Measurements from ENCODE around the gene NEB.

The NEB gene

DNA sequence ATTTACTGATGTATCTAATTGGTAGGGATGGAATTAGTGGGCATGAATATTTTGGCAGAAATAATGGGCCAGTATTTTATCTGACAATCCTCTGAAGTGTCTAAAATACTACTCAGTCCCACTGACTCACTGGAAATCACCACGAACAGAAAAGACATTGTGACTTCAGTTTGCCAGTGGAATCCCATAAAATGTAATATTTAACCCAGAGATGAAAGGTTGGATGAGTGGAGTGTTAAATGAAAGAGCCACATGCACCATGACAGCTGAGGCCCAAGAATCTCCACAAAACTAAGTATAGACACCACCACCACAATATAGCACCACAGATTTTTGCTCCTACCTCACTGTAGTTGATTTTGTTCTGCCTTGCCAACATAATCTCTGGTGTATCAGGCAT, 103.9 kb downstream of the NEB start:
- TF ChIP-seq, protein P1, sequence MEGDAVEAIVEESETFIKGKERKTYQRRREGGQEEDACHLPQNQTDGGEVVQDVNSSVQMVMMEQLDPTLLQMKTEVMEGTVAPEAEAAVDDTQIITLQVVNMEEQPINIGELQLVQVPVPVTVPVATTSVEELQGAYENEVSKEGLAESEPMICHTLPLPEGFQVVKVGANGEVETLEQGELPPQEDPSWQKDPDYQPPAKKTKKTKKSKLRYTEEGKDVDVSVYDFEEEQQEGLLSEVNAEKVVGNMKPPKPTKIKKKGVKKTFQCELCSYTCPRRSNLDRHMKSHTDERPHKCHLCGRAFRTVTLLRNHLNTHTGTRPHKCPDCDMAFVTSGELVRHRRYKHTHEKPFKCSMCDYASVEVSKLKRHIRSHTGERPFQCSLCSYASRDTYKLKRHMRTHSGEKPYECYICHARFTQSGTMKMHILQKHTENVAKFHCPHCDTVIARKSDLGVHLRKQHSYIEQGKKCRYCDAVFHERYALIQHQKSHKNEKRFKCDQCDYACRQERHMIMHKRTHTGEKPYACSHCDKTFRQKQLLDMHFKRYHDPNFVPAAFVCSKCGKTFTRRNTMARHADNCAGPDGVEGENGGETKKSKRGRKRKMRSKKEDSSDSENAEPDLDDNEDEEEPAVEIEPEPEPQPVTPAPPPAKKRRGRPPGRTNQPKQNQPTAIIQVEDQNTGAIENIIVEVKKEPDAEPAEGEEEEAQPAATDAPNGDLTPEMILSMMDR (IDR thresholded peaks at IDR 0.05; ENCODE audit: extremely low read depth, insufficient read depth, missing control alignments): no peak
- in situ Hi-C loops (cut with MboI; ENCODE audit: low pct_unique_long_range_greater_than_20kb, low sequenced_read_pairs, unreplicated experiment): no loop called here
- DNase-seq (ENCODE audit: low spot score): no peak

DNA sequence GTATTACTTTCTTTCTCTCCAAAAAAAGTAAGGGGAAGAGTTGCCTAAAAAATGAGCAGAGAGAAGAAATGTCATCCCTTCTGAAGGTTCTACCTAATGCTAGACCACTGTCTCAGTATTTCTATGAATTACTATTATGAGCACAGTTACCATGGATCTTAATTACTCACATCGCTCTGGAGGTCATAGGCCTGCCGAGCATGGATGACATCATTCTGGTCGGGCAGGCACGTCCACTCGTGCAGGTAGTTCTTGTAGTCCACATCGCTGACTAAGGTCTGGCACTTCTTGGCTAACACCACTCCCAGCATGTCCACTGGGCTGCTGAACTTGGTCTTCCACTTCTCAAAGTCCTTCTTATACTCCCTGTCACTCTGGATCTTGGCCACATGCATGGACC, 106.9 kb downstream of the NEB start:
- in situ Hi-C loops (cut with MboI; ENCODE audit: low pct_unique_long_range_greater_than_20kb, low sequenced_read_pairs, unreplicated experiment): no loop called here
- TF ChIP-seq, protein P1 (IDR thresholded peaks at IDR 0.05; ENCODE audit: extremely low read depth, insufficient read depth, missing control alignments): no peak

DNA sequence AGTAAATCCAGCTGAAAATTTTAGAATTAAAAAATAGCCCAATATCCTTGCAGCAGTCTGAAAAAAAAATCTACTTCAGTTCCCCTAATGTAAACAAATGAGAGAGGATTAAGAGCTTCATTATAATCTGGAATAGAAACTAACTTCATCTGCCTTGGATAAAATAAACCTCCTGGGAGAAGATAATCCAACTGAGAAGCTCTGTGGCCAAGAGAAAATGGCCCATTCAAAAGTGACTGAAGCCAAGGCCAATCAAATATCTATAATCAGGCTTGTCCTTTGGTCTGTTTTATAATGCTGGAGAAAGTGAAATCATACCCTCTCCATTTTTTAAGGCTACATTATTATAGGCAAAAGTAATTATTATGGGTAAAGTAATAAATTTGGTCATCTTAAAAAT, 110.0 kb downstream of the NEB start:
- in situ Hi-C loops (cut with MboI; ENCODE audit: low pct_unique_long_range_greater_than_20kb, low sequenced_read_pairs, unreplicated experiment): no loop called here

More for the DNA sequence above, 106.9 kb downstream of the NEB start:
- no peak for DNase-seq (ENCODE audit: low spot score)

DNA sequence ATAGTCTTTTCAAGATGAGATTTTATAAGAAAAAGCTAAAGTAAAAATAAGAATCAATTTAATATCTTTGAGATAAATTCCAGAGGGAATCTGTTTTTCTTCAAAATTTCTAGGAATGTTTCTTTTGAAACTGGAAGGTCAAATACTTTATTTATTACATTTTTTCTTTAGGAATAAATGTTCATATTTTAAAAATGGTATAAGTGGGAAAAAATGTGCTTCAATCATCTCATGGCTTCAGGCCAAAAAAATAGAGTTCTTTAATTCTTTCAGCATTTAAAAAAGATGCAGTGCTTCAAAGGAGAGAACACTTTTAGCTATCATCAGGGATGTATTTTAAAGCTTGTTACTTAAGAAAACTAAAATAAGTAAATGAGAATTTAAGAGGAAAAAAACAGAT, 110.6 kb downstream of the NEB start:
- no peak for DNase-seq (ENCODE audit: low spot score)
- in situ Hi-C loops (cut with MboI; ENCODE audit: low pct_unique_long_range_greater_than_20kb, low sequenced_read_pairs, unreplicated experiment): no loop called here
- TF ChIP-seq, protein P1 (IDR thresholded peaks at IDR 0.05; ENCODE audit: extremely low read depth, insufficient read depth, missing control alignments): no peak

More for the DNA sequence above, 110.0 kb downstream of the NEB start:
- no peak for DNase-seq (ENCODE audit: low spot score)
- TF ChIP-seq, protein P1 (IDR thresholded peaks at IDR 0.05; ENCODE audit: extremely low read depth, insufficient read depth, missing control alignments): no peak

DNA sequence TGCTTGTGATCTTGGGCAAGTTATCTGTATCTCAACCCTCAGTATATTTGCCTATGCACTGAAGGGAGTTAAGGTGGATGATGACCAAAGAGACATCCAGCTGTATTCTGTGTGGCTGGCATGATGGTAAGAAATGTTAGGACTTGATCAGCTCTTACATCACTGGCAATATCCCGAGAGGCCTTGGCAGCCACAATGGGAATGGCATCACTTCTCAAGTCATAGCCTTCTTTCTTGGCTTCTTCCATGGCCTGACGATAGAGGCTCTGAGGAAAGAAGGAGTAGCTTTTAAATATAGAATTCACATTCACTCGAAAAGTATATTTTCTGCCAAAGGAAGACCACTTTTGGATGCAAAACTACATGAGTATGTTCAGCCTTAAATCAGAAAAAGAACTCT, 113.5 kb downstream of the NEB start:
- DNase-seq (ENCODE audit: low spot score): no peak
- in situ Hi-C loops (cut with MboI; ENCODE audit: low pct_unique_long_range_greater_than_20kb, low sequenced_read_pairs, unreplicated experiment): no loop called here
- TF ChIP-seq, protein P1 (IDR thresholded peaks at IDR 0.05; ENCODE audit: extremely low read depth, insufficient read depth, missing control alignments): no peak

DNA sequence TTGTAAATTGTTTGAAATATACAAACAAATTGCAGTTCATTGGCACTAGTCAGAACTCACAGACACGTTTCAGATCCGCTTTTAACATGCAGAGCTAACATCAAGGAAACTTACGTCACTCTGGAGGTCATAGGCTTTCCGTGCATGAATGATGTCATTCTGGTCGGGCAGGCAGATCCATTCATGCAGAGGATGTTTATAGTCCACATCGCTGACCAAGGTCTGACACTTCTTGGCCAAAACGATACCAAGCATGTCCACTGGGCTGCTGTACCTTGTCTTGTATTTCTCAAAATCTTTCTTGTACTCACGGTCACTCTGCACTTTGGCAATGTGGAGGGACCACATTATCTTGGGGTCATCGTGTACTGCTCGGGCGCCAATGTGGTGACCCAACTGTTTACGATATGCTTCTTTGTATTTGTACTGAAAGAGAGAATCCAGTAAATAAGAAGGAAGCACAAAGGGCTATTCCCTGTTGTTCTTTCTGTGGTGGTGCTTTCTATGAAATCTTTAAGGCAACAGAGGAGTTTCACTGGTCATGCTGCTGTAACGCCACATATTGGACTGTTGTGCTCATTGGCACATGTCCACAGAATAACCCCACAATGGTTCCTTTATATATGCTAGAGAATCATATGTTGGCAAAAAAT, 114.8 kb downstream of the NEB start:
- in situ Hi-C loops (cut with MboI; ENCODE audit: low pct_unique_long_range_greater_than_20kb, low sequenced_read_pairs, unreplicated experiment): loop anchor here (10.0 kb wide), 1 partner anchor 405 kb away; no protein-coding TSS in a partner anchor
- no peak for DNase-seq (ENCODE audit: low spot score)
- TF ChIP-seq, protein P1 (IDR thresholded peaks at IDR 0.05; ENCODE audit: extremely low read depth, insufficient read depth, missing control alignments): no peak

All from GM13977 (cell line).